ENCODE results near the gene PGGHG. TPM values are rescaled to one million over a fixed set of nuclear protein-coding genes. Genes with fewer than 3 reads are reported as not detected.
A peak's percentile ranks its signal among the peaks of the same experiment; 100 is the strongest.
"Not testable (repeated sequence)": the region's sequence is repeated elsewhere in the genome, so short reads cannot be mapped to it uniquely, and the experiment has no call there.

Gene PGGHG
- total and polyA plus RNA-seq, 8 donors: 8.9 to 4,700 (median 357) TPM

DNA sequence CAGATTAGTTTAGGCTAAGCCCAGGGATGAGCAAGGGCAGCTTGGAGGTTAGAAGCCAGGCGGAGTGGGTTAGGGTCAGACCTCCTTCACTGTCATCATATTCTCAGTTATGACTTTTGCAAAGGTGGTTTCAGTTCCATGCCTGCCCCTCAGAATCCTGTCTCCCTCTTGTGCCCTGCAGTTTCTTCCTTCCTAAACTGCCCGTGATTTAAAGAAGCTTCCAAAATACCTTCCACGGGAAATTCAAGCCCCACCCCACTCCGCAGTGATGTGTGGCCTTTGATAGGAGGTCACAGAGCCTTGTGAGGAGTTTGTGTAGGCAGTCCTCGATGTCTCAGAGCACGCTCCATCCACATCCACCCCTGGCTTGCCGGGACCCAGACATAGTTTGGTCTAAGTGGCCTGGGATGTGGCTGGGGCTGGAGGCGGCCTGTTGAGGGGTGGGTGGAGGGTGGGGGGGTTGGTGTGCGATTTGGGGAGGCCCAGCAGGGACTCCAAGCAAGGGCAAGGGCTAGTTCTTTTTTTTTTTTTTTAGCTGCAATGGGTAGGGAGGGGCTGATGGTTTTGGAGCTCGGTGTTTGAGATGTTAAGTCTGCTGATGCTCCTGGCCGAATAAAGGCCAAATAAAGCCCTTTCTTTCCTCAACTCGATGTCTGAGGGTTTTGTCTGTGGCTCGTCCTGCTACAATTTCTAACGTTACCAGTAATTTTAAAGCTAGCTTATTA lies 23.3 kb downstream of the PGGHG start:
- H3K27ac ChIP-seq: no peak overlapping the region
- H3K36me3 ChIP-seq: no peaks in the 10 kb centered on the region
- TF ChIP-seq, protein P1, sequence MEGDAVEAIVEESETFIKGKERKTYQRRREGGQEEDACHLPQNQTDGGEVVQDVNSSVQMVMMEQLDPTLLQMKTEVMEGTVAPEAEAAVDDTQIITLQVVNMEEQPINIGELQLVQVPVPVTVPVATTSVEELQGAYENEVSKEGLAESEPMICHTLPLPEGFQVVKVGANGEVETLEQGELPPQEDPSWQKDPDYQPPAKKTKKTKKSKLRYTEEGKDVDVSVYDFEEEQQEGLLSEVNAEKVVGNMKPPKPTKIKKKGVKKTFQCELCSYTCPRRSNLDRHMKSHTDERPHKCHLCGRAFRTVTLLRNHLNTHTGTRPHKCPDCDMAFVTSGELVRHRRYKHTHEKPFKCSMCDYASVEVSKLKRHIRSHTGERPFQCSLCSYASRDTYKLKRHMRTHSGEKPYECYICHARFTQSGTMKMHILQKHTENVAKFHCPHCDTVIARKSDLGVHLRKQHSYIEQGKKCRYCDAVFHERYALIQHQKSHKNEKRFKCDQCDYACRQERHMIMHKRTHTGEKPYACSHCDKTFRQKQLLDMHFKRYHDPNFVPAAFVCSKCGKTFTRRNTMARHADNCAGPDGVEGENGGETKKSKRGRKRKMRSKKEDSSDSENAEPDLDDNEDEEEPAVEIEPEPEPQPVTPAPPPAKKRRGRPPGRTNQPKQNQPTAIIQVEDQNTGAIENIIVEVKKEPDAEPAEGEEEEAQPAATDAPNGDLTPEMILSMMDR (IDR thresholded peaks at IDR 0.05): no peak
- FAIRE-seq (no peak), DNase-seq (peak in 3 of 6 donors; percentile 14 to 46 (median 21)), ATAC-seq (no peak)
- H3K4me1 ChIP-seq: peaks cover 0 to 5% (median 3%) of the 10 kb centered on the region in 3 donors
- H3K9me3 ChIP-seq: no peaks in the 10 kb centered on the region
- H3K4me3 ChIP-seq: peak overlapping the region in 1 of 4 donors; percentile 2
- WGBS, 2 donors: 58 to 59% methylated on average over 14 of the region's 14 CpGs
- no peaks in the 10 kb centered on the region for H3K27me3 ChIP-seq
- intact Hi-C loops (cut with DNase I): no loop called here

DNA sequence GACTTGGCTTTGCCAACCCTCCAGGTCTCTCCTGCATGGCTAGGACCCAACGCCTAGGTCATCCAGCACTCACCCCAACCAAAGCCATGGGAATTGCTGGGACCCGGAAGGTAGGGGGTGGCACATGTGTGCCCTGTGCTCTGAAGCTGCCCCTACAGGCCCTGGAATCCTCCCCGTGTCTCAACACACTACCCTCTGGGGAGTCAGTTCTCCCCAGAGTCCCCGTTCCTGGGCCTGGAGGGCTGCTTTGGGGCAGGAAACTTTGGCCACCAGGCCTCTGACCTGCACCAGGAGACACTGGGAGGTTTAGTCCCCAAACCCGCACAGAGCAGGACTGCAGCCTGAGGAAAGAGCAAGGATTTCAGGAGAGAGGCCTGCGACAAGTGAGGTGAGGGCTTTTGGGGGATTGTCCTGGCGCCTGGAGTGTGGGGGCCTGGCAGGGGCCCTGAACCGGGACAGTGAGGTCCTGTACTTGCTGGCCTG lies 24.4 kb downstream of the PGGHG start:
- intact Hi-C loops (cut with DNase I): no loop called here
- Histone ChIP-seq H3K36me3 (no peaks in the 10 kb centered on the region), H3K27ac (peak overlapping the region in 2 of 4 donors; percentile 31 to 47), H3K4me3 (peak overlapping the region in 2 of 4 donors; percentile 4 to 26), H3K4me1 (peaks cover 0 to 5% (median 3%) of the 10 kb centered on the region in 3 donors), H3K9me3 (no peaks in the 10 kb centered on the region), H3K27me3 (no peaks in the 10 kb centered on the region)
- DNase-seq (peak in 2 of 6 donors; percentile 15 to 39), ATAC-seq (no peak), FAIRE-seq (no peak)
- TF ChIP-seq, protein P1 (IDR thresholded peaks at IDR 0.05): no peak
- WGBS, 2 donors: 70 to 86% methylated on average over 8 of the region's 8 CpGs

DNA sequence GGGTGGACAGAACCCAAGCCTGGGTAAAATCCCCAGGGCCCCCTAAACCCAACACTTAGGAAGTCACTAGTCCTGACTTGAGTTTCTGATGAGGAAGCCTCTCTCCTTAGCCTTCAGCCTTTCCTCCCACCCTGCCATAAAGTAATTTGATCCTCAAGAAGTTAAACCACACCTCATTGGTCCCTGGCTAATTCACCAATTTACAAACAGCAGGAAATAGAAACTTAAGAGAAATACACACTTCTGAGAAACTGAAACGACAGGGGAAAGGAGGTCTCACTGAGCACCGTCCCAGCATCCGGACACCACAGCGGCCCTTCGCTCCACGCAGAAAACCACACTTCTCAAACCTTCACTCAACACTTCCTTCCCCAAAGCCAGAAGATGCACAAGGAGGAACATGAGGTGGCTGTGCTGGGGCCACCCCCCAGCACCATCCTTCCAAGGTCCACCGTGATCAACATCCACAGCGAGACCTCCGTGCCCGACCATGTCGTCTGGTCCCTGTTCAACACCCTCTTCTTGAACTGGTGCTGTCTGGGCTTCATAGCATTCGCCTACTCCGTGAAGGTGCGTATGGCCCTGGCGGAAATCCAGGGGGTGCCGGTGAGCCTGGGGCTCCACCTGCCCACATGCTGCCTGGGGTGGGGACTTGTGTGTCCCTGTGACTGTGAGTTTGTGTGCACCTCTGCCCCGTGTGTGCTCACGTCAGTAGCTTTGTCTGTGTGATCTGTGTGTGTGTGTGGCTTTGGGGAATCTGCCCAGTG lies 25.0 kb downstream of the PGGHG start, which contains the start of gene IFITM1:
IFITM1 (plus strand) TSS at position 254 of the 767 bp plus-strand sequence; CDS start at position 385, 131 bp downstream.
- ATAC-seq: no peak
- Histone ChIP-seq H3K9me3 (no peaks in the 10 kb centered on the region), H3K36me3 (no peaks in the 10 kb centered on the region), H3K4me1 (peaks cover 0 to 5% (median 3%) of the 10 kb centered on the region in 3 donors), H3K27ac (peak within 1 kb of the TSS in 2 of 4 donors; percentile 31 to 47), H3K4me3 (peak within 1 kb of the TSS in 2 of 4 donors; percentile 26 to 41), H3K27me3 (no peaks in the 10 kb centered on the region)
- TF ChIP-seq, protein P1 (IDR thresholded peaks at IDR 0.05): no peak
- 63 to 68% methylated on average over 18 of the region's 18 CpGs for WGBS, 2 donors
- no peak for FAIRE-seq
- peak in 2 of 6 donors; percentile 21 to 52 for DNase-seq
- intact Hi-C loops (cut with DNase I): no loop called here

DNA sequence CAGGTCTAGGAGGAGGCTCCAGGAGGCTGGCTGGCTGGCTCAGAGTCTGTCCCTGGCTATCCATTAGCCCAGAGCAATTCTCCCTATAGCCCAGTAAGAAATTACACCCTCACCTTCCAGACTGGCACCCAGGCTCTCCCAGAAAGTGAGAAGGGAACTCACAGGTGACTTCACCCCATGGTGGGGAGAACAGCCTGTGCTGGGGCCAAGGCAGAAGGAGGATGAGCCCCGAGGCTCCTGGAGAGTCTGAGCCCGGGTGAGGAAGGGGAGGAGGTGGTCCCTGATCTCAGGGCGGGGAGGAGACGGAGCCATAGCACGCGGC lies 25.6 kb downstream of the PGGHG start:
- WGBS, 2 donors: 61 to 69% methylated on average over 6 of the region's 6 CpGs

DNA sequence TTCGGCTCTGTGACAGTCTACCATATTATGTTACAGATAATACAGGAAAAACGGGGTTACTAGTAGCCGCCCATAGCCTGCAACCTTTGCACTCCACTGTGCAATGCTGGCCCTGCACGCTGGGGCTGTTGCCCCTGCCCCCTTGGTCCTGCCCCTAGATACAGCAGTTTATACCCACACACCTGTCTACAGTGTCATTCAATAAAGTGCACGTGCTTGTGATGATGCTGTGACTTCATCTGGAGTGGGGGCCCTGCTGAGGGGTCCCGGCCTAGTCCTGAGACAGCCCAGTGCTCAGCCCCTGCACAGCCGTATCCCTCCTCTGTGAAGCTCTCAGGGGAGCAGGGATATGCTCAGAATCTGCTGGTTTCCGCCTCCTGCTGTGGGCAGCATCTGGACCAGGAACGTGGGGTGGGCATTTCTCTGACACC lies 26.1 kb downstream of the PGGHG start:
- DNase-seq (peak in 2 of 6 donors; percentile 18 to 24), ATAC-seq (no peak), FAIRE-seq (no peak)
- Histone ChIP-seq H3K36me3 (no peaks in the 10 kb centered on the region), H3K4me3 (peak overlapping the region in 3 of 4 donors; percentile 14 to 41 (median 18)), H3K9me3 (no peaks in the 10 kb centered on the region), H3K27ac (no peak overlapping the region), H3K4me1 (peaks cover 0 to 3% (median 0%) of the 10 kb centered on the region in 3 donors), H3K27me3 (no peaks in the 10 kb centered on the region)
- WGBS, 2 donors: 80 to 81% methylated on average over 9 of the region's 9 CpGs
- TF ChIP-seq, protein P1 (IDR thresholded peaks at IDR 0.05): no peak
- intact Hi-C loops (cut with DNase I): no loop called here

More for the DNA sequence above, 25.6 kb downstream of the PGGHG start:
- H3K27me3 ChIP-seq; ATAC-seq; H3K36me3 ChIP-seq; intact Hi-C loops (cut with DNase I); H3K4me1 ChIP-seq; H3K9me3 ChIP-seq; FAIRE-seq: not testable (repeated sequence)
- peak in 1 of 6 donors; percentile 11 for DNase-seq
- peak overlapping the region in 2 of 4 donors; percentile 26 to 41 for H3K4me3 ChIP-seq
- H3K27ac ChIP-seq: peak overlapping the region in 2 of 4 donors; percentile 31 to 47
